ENCODE results near the gene TEX19. TPM values are rescaled to one million over a fixed set of nuclear protein-coding genes. Genes with fewer than 3 reads are reported as not detected.
A peak's percentile ranks its signal among the peaks of the same experiment; 100 is the strongest.

The TEX19 gene
- total RNA-seq, 2 donors from 2014 or later = not detected

GRCh38 chr17:82329683-82330321 lies 29.2 kb upstream of the TEX19 start:
- DNase-seq (no peak), ATAC-seq (no peak)
- intact Hi-C loops (cut with DNase I) = no loop called here
- TF ChIP-seq POLR2A (IDR thresholded peaks at IDR 0.05) (no peak), CTCF (IDR thresholded peaks at IDR 0.05) (no peak)
- WGBS, 2 donors = 81 to 97% methylated on average over 6 to 19 of the region's 19 CpGs
- H3K27me3 ChIP-seq = no peaks in the 10 kb centered on the region
- peaks cover 46% of the 10 kb centered on the region for H3K4me1 ChIP-seq
- H3K27ac ChIP-seq = no peak overlapping the region
- no peaks in the 10 kb centered on the region for H3K9me3 ChIP-seq
- no peak overlapping the region for H3K4me3 ChIP-seq
- no peaks in the 10 kb centered on the region for H3K36me3 ChIP-seq (replicated peaks in 1 of 2; ENCODE audit: insufficient read depth in 1 of 2, low read depth in 2 of 2)

GRCh38 chr17:82330322-82331239 lies 28.5 kb upstream of the TEX19 start:
- WGBS, 2 donors = 59 to 82% methylated on average over 9 to 28 of the region's 28 CpGs
- no peak for ATAC-seq
- Histone ChIP-seq H3K27ac (no peak overlapping the region), H3K4me1 (peaks cover 53% of the 10 kb centered on the region), H3K4me3 (no peak overlapping the region), H3K27me3 (no peaks in the 10 kb centered on the region), H3K36me3 (replicated peaks in 1 of 2; ENCODE audit: insufficient read depth in 1 of 2, low read depth in 2 of 2) (no peaks in the 10 kb centered on the region), H3K9me3 (no peaks in the 10 kb centered on the region)
- TF ChIP-seq CTCF (IDR thresholded peaks at IDR 0.05) (no peak), POLR2A (IDR thresholded peaks at IDR 0.05) (no peak)
- peak in 1 of 4 donors; percentile 39 for DNase-seq
- intact Hi-C loops (cut with DNase I) = no loop called here

- ATAC-seq = no peak
- Histone ChIP-seq H3K9me3 (no peaks in the 10 kb centered on the region), H3K27ac (no peak overlapping the region), H3K4me1 (peaks cover 60% of the 10 kb centered on the region), H3K27me3 (no peaks in the 10 kb centered on the region), H3K4me3 (no peak overlapping the region), H3K36me3 (replicated peaks in 1 of 2; ENCODE audit: insufficient read depth in 1 of 2, low read depth in 2 of 2) (no peaks in the 10 kb centered on the region)
- DNase-seq = no peak
- 84 to 87% methylated on average over 17 to 23 of the region's 25 CpGs for WGBS, 2 donors
- no peak for TF ChIP-seq POLR2A (IDR thresholded peaks at IDR 0.05)
- TF ChIP-seq CTCF (IDR thresholded peaks at IDR 0.05) = no peak
- intact Hi-C loops (cut with DNase I) = no loop called here
Observed at GRCh38 chr17:82331345-82331939, 27.6 kb upstream of the TEX19 start.

- 0 to 26% methylated on average over 1 to 32 of the region's 32 CpGs for WGBS, 2 donors
- Histone ChIP-seq H3K27ac (peak overlapping the region in 1 of 4 donors; percentile 39), H3K27me3 (no peaks in the 10 kb centered on the region), H3K36me3 (replicated peaks in 1 of 2; ENCODE audit: insufficient read depth in 1 of 2, low read depth in 2 of 2) (no peaks in the 10 kb centered on the region), H3K9me3 (no peaks in the 10 kb centered on the region), H3K4me3 (no peak overlapping the region), H3K4me1 (peaks cover 60% of the 10 kb centered on the region)
- peak in 1 of 3 donors; percentile 14 for TF ChIP-seq POLR2A (IDR thresholded peaks at IDR 0.05)
- TF ChIP-seq CTCF (IDR thresholded peaks at IDR 0.05) = no peak
- intact Hi-C loops (cut with DNase I) = no loop called here
- peak; percentile 49 to 76 (median 70) for DNase-seq
- peak; percentile 45 for ATAC-seq
Observed at GRCh38 chr17:82332669-82333278, 26.3 kb upstream of the TEX19 start.
